ENCODE results near the gene RABL6. TPM values are rescaled to one million over a fixed set of nuclear protein-coding genes. Genes with fewer than 3 reads are reported as not detected.
A peak's percentile ranks its signal among the peaks of the same experiment; 100 is the strongest.
"Not testable (repeated sequence)": the region's sequence is repeated elsewhere in the genome, so short reads cannot be mapped to it uniquely, and the experiment has no call there.

Gene RABL6
- total RNA-seq, 2 donors from 2014 or later = 69.8 to 72.8 TPM

DNA sequence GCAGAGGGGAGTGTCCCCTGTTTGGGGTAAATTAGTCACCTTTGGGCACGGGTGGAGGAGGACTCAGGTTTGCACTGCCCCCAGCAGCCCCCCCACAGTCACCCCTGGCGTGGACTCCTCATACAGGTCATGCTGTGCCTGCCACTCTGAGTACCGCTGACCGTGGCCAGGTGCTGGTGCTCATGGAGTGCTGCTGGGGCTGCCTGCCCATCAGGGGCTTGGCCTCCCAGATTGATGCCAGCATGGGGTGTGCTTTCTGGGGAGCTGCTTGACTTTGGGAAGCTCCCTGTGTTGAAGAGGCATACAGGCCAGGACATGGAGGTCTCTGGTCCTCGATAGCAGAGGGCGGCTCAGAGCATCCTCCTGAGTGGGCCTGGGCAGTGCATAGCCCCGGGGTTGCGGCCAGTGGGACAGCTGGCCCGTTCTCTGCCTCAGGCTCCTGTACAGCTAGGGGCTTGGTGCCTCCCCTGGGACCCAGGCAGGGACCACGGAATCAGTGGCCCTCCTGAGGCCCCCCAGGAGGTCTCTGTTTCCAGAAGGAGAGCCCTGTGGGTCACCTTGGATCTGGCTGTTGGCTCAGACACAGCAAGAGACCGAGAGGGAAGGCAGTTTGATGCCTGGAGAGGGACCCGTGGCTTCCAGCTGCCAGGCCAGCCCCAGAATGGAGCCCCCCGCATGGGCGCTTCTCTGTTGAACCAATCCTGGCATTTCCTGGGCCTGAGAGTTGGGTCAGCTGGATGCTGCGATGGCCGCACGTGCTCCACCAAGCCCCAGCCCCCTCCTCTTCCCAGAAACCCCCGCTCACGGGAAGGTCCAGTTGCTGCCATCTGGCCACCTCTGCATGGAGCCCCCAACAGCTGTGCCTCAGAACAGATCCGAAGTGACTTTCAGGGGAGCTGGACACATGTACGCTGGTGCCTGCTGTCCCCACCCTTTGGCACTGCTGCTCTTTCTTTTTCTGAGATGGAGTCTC, 28.5 kb downstream of the RABL6 start:
- Histone ChIP-seq H3K27ac (no peak overlapping the region), H3K4me1 (peaks cover 14% of the 10 kb centered on the region), H3K4me3 (no peak overlapping the region), H3K36me3 (replicated peaks in 1 of 2; ENCODE audit: insufficient read depth in 1 of 2, low read depth in 2 of 2) (peaks cover 0 to 3% of the 10 kb centered on the region in 2 donors), H3K9me3 (no peaks in the 10 kb centered on the region), H3K27me3 (no peaks in the 10 kb centered on the region)
- intact Hi-C loops (cut with DNase I) = no loop called here
- 73 to 84% methylated on average over 2 to 21 of the region's 21 CpGs for WGBS, 2 donors
- ATAC-seq (no peak), DNase-seq (peak in 2 of 4 donors; percentile 1 to 11)
- TF ChIP-seq, protein P1, sequence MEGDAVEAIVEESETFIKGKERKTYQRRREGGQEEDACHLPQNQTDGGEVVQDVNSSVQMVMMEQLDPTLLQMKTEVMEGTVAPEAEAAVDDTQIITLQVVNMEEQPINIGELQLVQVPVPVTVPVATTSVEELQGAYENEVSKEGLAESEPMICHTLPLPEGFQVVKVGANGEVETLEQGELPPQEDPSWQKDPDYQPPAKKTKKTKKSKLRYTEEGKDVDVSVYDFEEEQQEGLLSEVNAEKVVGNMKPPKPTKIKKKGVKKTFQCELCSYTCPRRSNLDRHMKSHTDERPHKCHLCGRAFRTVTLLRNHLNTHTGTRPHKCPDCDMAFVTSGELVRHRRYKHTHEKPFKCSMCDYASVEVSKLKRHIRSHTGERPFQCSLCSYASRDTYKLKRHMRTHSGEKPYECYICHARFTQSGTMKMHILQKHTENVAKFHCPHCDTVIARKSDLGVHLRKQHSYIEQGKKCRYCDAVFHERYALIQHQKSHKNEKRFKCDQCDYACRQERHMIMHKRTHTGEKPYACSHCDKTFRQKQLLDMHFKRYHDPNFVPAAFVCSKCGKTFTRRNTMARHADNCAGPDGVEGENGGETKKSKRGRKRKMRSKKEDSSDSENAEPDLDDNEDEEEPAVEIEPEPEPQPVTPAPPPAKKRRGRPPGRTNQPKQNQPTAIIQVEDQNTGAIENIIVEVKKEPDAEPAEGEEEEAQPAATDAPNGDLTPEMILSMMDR (IDR thresholded peaks at IDR 0.05) = no peak
- no peak for TF ChIP-seq POLR2A (IDR thresholded peaks at IDR 0.05)

DNA sequence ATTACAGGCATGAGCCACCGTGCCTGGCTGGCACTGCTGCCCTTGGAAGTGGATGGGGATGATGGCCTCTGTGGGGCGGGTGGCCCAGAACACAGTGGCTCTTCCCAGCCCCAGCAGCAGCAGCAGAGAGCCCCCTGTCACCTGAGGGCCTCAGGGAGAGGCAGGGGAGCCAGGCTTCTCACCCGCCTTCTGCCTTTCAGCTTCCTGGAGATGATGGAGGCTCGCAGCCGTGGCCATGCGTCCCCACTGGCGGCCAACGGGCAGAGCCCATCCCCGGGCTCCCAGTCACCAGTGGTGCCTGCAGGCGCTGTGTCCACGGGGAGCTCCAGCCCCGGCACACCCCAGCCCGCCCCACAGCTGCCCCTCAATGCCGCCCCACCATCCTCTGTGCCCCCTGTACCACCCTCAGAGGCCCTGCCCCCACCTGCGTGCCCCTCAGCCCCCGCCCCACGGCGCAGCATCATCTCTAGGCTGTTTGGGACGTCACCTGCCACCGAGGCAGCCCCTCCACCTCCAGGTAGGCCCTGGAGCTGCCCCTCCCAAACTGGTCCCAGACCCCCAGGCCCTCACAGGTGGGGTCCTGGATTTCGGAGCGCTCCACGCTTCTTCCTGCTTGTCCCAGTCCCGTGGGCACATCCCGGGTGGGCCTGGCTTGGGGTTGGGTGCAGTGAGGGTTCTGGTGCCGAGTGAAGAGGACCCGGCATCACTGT, 29.6 kb downstream of the RABL6 start:
- 85 to 90% methylated on average over 3 to 21 of the region's 27 CpGs for WGBS, 2 donors
- peaks cover 0 to 3% of the 10 kb centered on the region in 2 donors for H3K36me3 ChIP-seq (replicated peaks in 1 of 2; ENCODE audit: insufficient read depth in 1 of 2, low read depth in 2 of 2)
- TF ChIP-seq, protein P1 (IDR thresholded peaks at IDR 0.05) = no peak
- TF ChIP-seq POLR2A (IDR thresholded peaks at IDR 0.05) = no peak
- H3K9me3 ChIP-seq = no peaks in the 10 kb centered on the region
- DNase-seq = no peak
- H3K4me1 ChIP-seq = peaks cover 25% of the 10 kb centered on the region
- no peaks in the 10 kb centered on the region for H3K27me3 ChIP-seq
- no peak overlapping the region for H3K27ac ChIP-seq
- no peak for ATAC-seq
- intact Hi-C loops (cut with DNase I) = no loop called here
- H3K4me3 ChIP-seq = no peak overlapping the region

DNA sequence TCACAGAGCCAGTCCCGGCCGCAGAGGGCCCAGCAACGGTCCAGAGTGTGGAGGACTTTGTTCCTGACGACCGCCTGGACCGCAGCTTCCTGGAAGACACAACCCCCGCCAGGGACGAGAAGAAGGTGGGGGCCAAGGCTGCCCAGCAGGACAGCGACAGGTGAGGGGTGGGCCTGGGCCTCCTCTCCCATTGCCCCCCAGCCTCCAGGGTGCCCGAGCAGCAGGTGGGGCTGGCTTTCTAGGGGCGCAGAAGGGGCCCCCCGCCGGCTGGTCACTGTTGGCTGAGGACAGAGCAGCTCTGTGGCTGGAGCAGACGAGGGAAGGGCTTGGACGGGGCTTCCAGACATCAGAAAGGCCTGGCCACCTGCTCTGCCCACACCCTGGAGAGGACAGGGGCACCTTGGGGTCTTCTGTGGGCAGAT, 30.1 kb downstream of the RABL6 start:
- DNase-seq; H3K9me3 ChIP-seq; intact Hi-C loops (cut with DNase I); H3K4me3 ChIP-seq; ATAC-seq; H3K36me3 ChIP-seq (replicated peaks in 1 of 2; ENCODE audit: insufficient read depth in 1 of 2, low read depth in 2 of 2); H3K27me3 ChIP-seq; H3K27ac ChIP-seq: not testable (repeated sequence)
- peaks cover 30% of the 10 kb centered on the region for H3K4me1 ChIP-seq
- 85 to 97% methylated on average over 6 to 15 of the region's 15 CpGs for WGBS, 2 donors

DNA sequence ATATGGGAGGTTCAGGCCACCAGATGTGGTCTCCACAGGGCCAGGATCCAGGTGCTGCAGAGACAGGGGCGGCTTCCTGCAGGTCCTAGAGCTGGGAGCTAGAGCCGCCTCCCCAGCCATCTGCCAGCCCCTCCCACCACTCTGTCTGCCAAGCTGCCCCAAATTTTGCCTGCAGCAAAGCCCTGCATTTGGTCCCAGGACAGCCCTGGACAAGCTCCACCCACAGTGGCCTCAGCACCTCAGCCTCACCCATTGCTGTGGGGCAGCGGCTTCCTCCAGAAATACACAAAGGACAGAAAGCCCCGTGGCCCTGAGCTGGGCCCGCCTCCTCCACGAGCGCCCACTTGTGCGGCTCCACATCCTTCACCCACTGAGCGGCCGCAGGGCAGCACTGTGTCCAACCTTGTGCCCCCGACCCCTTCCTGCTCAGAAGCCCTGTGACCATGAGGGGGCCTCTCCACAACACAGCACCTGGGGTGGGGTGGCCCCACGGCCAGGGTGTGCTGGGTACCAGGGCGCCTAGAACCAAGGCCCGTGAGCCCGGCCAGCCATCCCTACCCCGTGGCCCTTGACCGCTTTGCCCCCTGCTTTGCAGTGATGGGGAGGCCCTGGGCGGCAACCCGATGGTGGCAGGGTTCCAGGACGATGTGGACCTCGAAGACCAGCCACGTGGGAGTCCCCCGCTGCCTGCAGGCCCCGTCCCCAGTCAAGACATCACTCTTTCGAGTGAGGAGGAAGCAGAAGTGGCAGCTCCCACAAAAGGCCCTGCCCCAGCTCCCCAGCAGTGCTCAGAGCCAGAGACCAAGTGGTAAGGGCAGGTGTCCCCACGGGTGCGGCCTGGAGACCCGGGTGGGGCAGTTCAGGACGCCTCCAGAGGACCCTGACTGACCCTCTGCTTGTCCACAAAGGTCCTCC, 30.8 kb downstream of the RABL6 start:
- Histone ChIP-seq H3K36me3 (replicated peaks in 1 of 2; ENCODE audit: insufficient read depth in 1 of 2, low read depth in 2 of 2) (no peaks in the 10 kb centered on the region), H3K27me3 (no peaks in the 10 kb centered on the region), H3K4me3 (no peak overlapping the region), H3K4me1 (peaks cover 37% of the 10 kb centered on the region), H3K27ac (no peak overlapping the region), H3K9me3 (no peaks in the 10 kb centered on the region)
- no peak for TF ChIP-seq POLR2A (IDR thresholded peaks at IDR 0.05)
- TF ChIP-seq, protein P1 (IDR thresholded peaks at IDR 0.05) = no peak
- intact Hi-C loops (cut with DNase I) = no loop called here
- no peak for DNase-seq
- no peak for ATAC-seq
- WGBS, 2 donors = 82% methylated on average over 27 of the region's 29 CpGs; no CpG with 5 or more reads in 1 of the 2 donors

Measured in body of pancreas (tissue), 4 donors.